Right atrium auricular region (tissue), 2 donors: Measurements from ENCODE around the gene HIVEP2. TPM values are rescaled to one million over a fixed set of nuclear protein-coding genes. Genes with fewer than 3 reads are reported as not detected.

Experiments used
- DNase-seq: peaks from one replicate; pipeline ENCODE4 v3.0.0-alpha.2; 2019; ENCODE audit warnings: low spot score
- H3K27ac ChIP-seq, 2 donors: fragments of 200-600 bp; sonication (generic); 1 replicate in 1 of 2; 2 replicates in 1 of 2; pipeline ENCODE4 v1.5.1; 2016 to 2019
- H3K27me3 ChIP-seq, 2 donors: fragments of 200-600 bp; sonication (generic); one replicate each; pipeline versions ENCODE4 v1.5.1 to v1.6.0; 2017 to 2019
- H3K36me3 ChIP-seq: fragments of 200-600 bp; sonication (generic); one replicate; pipeline ENCODE4 v1.5.1; 2016
- H3K4me1 ChIP-seq, 2 donors: fragments of 200-600 bp; sonication (generic); one replicate each; pipeline versions ENCODE4 v1.5.1 to v1.6.0; 2017 to 2019
- H3K4me3 ChIP-seq, 2 donors: fragments of 200-600 bp; sonication (generic); 1 replicate in 1 of 2; 2 replicates in 1 of 2; pipeline ENCODE4 v1.5.1; 2017 to 2019; ENCODE audit warnings: mild to moderate bottlenecking in 1 of 2, moderate library complexity in 1 of 2
- H3K9me3 ChIP-seq, 2 donors: fragments of 200-600 bp; sonication (generic); one replicate each; pipeline ENCODE4 v1.5.1; 2019
- CTCF ChIP-seq, 2 donors: fragments of 200-600 bp; sonication (generic); IDR thresholded peaks; one replicate each; pipeline ENCODE4 v1.5.1; 2019; ENCODE audit warnings: antibody characterized with exemption in 2 of 2
- total RNA-seq, 2 donors: library from RNA; depleted of rRNA; stranded (reverse); fragments of >200 nt; gene quantifications; one replicate each; pipeline ENCODE4 v1.1.0, GENCODE V29; 2016

HIVEP2 gene
- total RNA-seq, 2 donors from 2014 or later: 19.2 to 28.6 TPM

GRCh38 chr6:142883011-142883410 is 62.0 kb downstream of the HIVEP2 start:
- peak overlapping the region in 1 of 2 donors; percentile 77 for H3K27ac ChIP-seq
- no peak overlapping the region for H3K4me3 ChIP-seq
- no peaks in the 10 kb centered on the region for H3K36me3 ChIP-seq
- TF ChIP-seq CTCF (IDR thresholded peaks at IDR 0.05): no peak
- no peak for DNase-seq
- H3K9me3 ChIP-seq: no peaks in the 10 kb centered on the region
- peaks cover 0 to 70% of the 10 kb centered on the region in 2 donors for H3K4me1 ChIP-seq
- no peaks in the 10 kb centered on the region for H3K27me3 ChIP-seq

GRCh38 chr6:142881761-142882160 is 63.2 kb downstream of the HIVEP2 start:
- H3K27ac ChIP-seq: peak overlapping the region; percentile 31 to 77
- TF ChIP-seq CTCF (IDR thresholded peaks at IDR 0.05): no peak
- DNase-seq: no peak
- H3K9me3 ChIP-seq: no peaks in the 10 kb centered on the region
- no peaks in the 10 kb centered on the region for H3K36me3 ChIP-seq
- no peaks in the 10 kb centered on the region for H3K27me3 ChIP-seq
- no peak overlapping the region for H3K4me3 ChIP-seq
- H3K4me1 ChIP-seq: peaks cover 0 to 65% of the 10 kb centered on the region in 2 donors

GRCh38 chr6:142881290-142881689 is 63.7 kb downstream of the HIVEP2 start:
- no peaks in the 10 kb centered on the region for H3K36me3 ChIP-seq
- H3K4me1 ChIP-seq: peaks cover 0 to 61% of the 10 kb centered on the region in 2 donors
- peak overlapping the region; percentile 31 to 77 for H3K27ac ChIP-seq

GRCh38 chr6:142880201-142880600 is 64.8 kb downstream of the HIVEP2 start:
- no peak for DNase-seq
- no peaks in the 10 kb centered on the region for H3K36me3 ChIP-seq
- no peak overlapping the region for H3K4me3 ChIP-seq
- H3K4me1 ChIP-seq: peaks cover 0 to 51% of the 10 kb centered on the region in 2 donors
- TF ChIP-seq CTCF (IDR thresholded peaks at IDR 0.05): no peak
- no peaks in the 10 kb centered on the region for H3K27me3 ChIP-seq
- H3K9me3 ChIP-seq: no peaks in the 10 kb centered on the region
- H3K27ac ChIP-seq: peak overlapping the region; percentile 67 to 77

More at GRCh38 chr6:142881290-142881689, 63.7 kb downstream of the HIVEP2 start:
- no peak for TF ChIP-seq CTCF (IDR thresholded peaks at IDR 0.05)
- Histone ChIP-seq H3K27me3 (no peaks in the 10 kb centered on the region), H3K4me3 (no peak overlapping the region), H3K9me3 (no peaks in the 10 kb centered on the region)
- DNase-seq: no peak

GRCh38 chr6:142879527-142879926 is 65.4 kb downstream of the HIVEP2 start:
- H3K27ac ChIP-seq: peak overlapping the region; percentile 67 to 77
- H3K4me3 ChIP-seq: no peak overlapping the region
- DNase-seq: no peak
- no peaks in the 10 kb centered on the region for H3K36me3 ChIP-seq
- H3K27me3 ChIP-seq: no peaks in the 10 kb centered on the region
- peaks cover 0 to 51% of the 10 kb centered on the region in 2 donors for H3K4me1 ChIP-seq
- H3K9me3 ChIP-seq: no peaks in the 10 kb centered on the region
- TF ChIP-seq CTCF (IDR thresholded peaks at IDR 0.05): no peak

- Histone ChIP-seq H3K9me3 (no peaks in the 10 kb centered on the region), H3K36me3 (no peaks in the 10 kb centered on the region), H3K4me3 (no peak overlapping the region), H3K27ac (peak overlapping the region; percentile 67 to 77), H3K4me1 (peaks cover 0 to 54% of the 10 kb centered on the region in 2 donors), H3K27me3 (no peaks in the 10 kb centered on the region)
- no peak for DNase-seq
- TF ChIP-seq CTCF (IDR thresholded peaks at IDR 0.05): no peak
Measured at GRCh38 chr6:142879076-142879475, 65.9 kb downstream of the HIVEP2 start.
